NT2/D1 (cell line): ENCODE results near the gene MYRF.

Experiments used
- DNase-seq: peaks from one replicate; pipeline ENCODE4 v3.0.0-alpha.2; 2011; ENCODE audit warnings: low read depth, low spot score
- H3K27me3 ChIP-seq: 2 replicates; pipeline ENCODE4 v1.6.0; 2011; ENCODE audit warnings: mild to moderate bottlenecking; ENCODE audit not compliant: insufficient read length, insufficient read depth
- H3K36me3 ChIP-seq: 2 replicates; pipeline ENCODE4 v1.6.1; 2011; ENCODE audit warnings: mild to moderate bottlenecking, low read length, mixed read lengths; ENCODE audit not compliant: insufficient read depth, insufficient read length
- H3K4me1 ChIP-seq: 2 replicates; pipeline ENCODE4 v1.5.1; 2011; ENCODE audit not compliant: insufficient read depth, insufficient read length
- H3K4me3 ChIP-seq: 2 replicates; pipeline ENCODE4 v1.5.1; 2011; ENCODE audit warnings: low read depth; ENCODE audit not compliant: insufficient read length
- H3K9ac ChIP-seq: 2 replicates; pipeline ENCODE4 v1.6.0; 2011; ENCODE audit warnings: low read depth; ENCODE audit not compliant: insufficient read length
- H3K9me3 ChIP-seq: 2 replicates; pipeline ENCODE4 v1.5.1; 2011; ENCODE audit warnings: mild to moderate bottlenecking, low read length; ENCODE audit not compliant: insufficient read depth
- SUZ12 ChIP-seq: IDR thresholded peaks from 2 replicates; pipeline ENCODE4 v1.6.1; 2011; ENCODE audit not compliant: insufficient read length, insufficient read depth; ENCODE audit errors: extremely low read depth
- YY1 ChIP-seq: IDR thresholded peaks from 2 replicates; pipeline ENCODE4 v1.6.1; 2011; ENCODE audit not compliant: insufficient read length, insufficient read depth
- ZNF274 ChIP-seq: IDR thresholded peaks from 2 replicates; pipeline ENCODE4 v1.6.1; 2011; ENCODE audit warnings: mild to moderate bottlenecking, low read depth, low read length

MYRF gene

GRCh38 chr11:61775606-61776554 is 23.4 kb downstream of the MYRF start:
- peak overlapping the region; percentile 62 for H3K9ac ChIP-seq
- no peaks in the 10 kb centered on the region for H3K9me3 ChIP-seq
- no peak overlapping the region for H3K4me3 ChIP-seq
- TF ChIP-seq YY1 (no peak), ZNF274 (no peak), SUZ12 (no peak)
- H3K36me3 ChIP-seq: peaks cover 80% of the 10 kb centered on the region
- DNase-seq: no peak
- H3K27me3 ChIP-seq: no peaks in the 10 kb centered on the region
- peaks cover 49% of the 10 kb centered on the region for H3K4me1 ChIP-seq

GRCh38 chr11:61776561-61777075 is 24.2 kb downstream of the MYRF start:
- H3K9ac ChIP-seq: peak overlapping the region; percentile 72
- DNase-seq: no peak
- no peaks in the 10 kb centered on the region for H3K27me3 ChIP-seq
- H3K9me3 ChIP-seq: no peaks in the 10 kb centered on the region
- peaks cover 45% of the 10 kb centered on the region for H3K4me1 ChIP-seq
- H3K4me3 ChIP-seq: no peak overlapping the region
- TF ChIP-seq ZNF274 (no peak), SUZ12 (no peak), YY1 (no peak)
- peaks cover 84% of the 10 kb centered on the region for H3K36me3 ChIP-seq

GRCh38 chr11:61777234-61778090 is 25.0 kb downstream of the MYRF start:
- Histone ChIP-seq H3K9me3 (no peaks in the 10 kb centered on the region), H3K9ac (peak overlapping the region; percentile 72), H3K4me3 (no peak overlapping the region), H3K36me3 (peaks cover 85% of the 10 kb centered on the region), H3K4me1 (peaks cover 39% of the 10 kb centered on the region), H3K27me3 (no peaks in the 10 kb centered on the region)
- TF ChIP-seq SUZ12 (no peak), YY1 (no peak), ZNF274 (no peak)
- DNase-seq: no peak

- Histone ChIP-seq H3K4me3 (no peak overlapping the region), H3K36me3 (peaks cover 85% of the 10 kb centered on the region), H3K27me3 (no peaks in the 10 kb centered on the region), H3K9me3 (no peaks in the 10 kb centered on the region), H3K4me1 (peaks cover 37% of the 10 kb centered on the region), H3K9ac (peak overlapping the region; percentile 16)
- no peak for DNase-seq
- no peak for TF ChIP-seq ZNF274
- TF ChIP-seq SUZ12: no peak
- no peak for TF ChIP-seq YY1
Observed at GRCh38 chr11:61778357-61778886, 26.0 kb downstream of the MYRF start.

- no peak for TF ChIP-seq ZNF274
- no peak for TF ChIP-seq YY1
- TF ChIP-seq SUZ12: no peak
- Histone ChIP-seq H3K36me3 (peaks cover 84% of the 10 kb centered on the region), H3K27me3 (no peaks in the 10 kb centered on the region), H3K4me1 (peaks cover 35% of the 10 kb centered on the region), H3K9ac (peak overlapping the region; percentile 16), H3K4me3 (no peak overlapping the region), H3K9me3 (no peaks in the 10 kb centered on the region)
- DNase-seq: no peak
Observed at GRCh38 chr11:61778920-61779650, 26.6 kb downstream of the MYRF start.

GRCh38 chr11:61779666-61780525 is 27.5 kb downstream of the MYRF start:
- DNase-seq: no peak
- Histone ChIP-seq H3K4me1 (peaks cover 41% of the 10 kb centered on the region), H3K4me3 (no peak overlapping the region), H3K9ac (no peak overlapping the region), H3K27me3 (no peaks in the 10 kb centered on the region), H3K36me3 (peaks cover 86% of the 10 kb centered on the region), H3K9me3 (no peaks in the 10 kb centered on the region)
- TF ChIP-seq ZNF274 (no peak), YY1 (no peak), SUZ12 (no peak)
